ENCODE results near the gene CDH4. TPM values are rescaled to one million over a fixed set of nuclear protein-coding genes. Genes with fewer than 3 reads are reported as not detected.

CDH4 gene
- total and polyA plus RNA-seq, 4 experiments from 2014 or later: 0.39 to 1.1 (median 0.41) TPM; not detected in 1

- Mint-ChIP-seq H3K9me3 (peaks cover 0 to 3% (median 0%) of the 10 kb centered on the region in 8 donors), H3K4me1 (no peaks in the 10 kb centered on the region), H3K27ac (no peak overlapping the region), H3K4me3 (no peak overlapping the region), H3K27me3 (no peaks in the 10 kb centered on the region), H3K36me3 (no peaks in the 10 kb centered on the region)
- intact Hi-C loops (cut with micrococcal nuclease): no loop called here
- H3K36me3 ChIP-seq (ENCODE audit: insufficient read depth, low read length): no peaks in the 10 kb centered on the region
- POLR2A ChIA-PET (ENCODE audit: partially characterized antibody): no interaction called here
- DNase-seq: no peak
- H3K27ac ChIP-seq (ENCODE audit: low read depth, low read length): no peak overlapping the region
- H3K4me1 ChIP-seq (ENCODE audit: insufficient read depth, low read length): no peaks in the 10 kb centered on the region
- no peaks in the 10 kb centered on the region for H3K27me3 ChIP-seq (ENCODE audit: insufficient read depth, low read length)
- CTCF ChIA-PET (ENCODE audit: partially characterized antibody): no interaction called here
- H3K4me3 ChIP-seq (ENCODE audit: low read length in 2 of 2): no peak overlapping the region
- H3K9me3 ChIP-seq (ENCODE audit: control insufficient read depth in 1 of 2, low read length in 2 of 2): no peaks in the 10 kb centered on the region
These were observed 118.8 kb downstream of the CDH4 start for GRCh38 chr20:61370841-61371303.

GRCh38 chr20:61371501-61372136, 119.6 kb downstream of the CDH4 start:
- DNase-seq: no peak
- CTCF ChIA-PET (ENCODE audit: partially characterized antibody): no interaction called here
- H3K9me3 Mint-ChIP-seq: peaks cover 0 to 3% (median 0%) of the 10 kb centered on the region in 8 donors
- no peaks in the 10 kb centered on the region for H3K36me3 ChIP-seq (ENCODE audit: insufficient read depth, low read length)
- H3K4me1 Mint-ChIP-seq: no peaks in the 10 kb centered on the region
- no peaks in the 10 kb centered on the region for H3K36me3 Mint-ChIP-seq
- POLR2A ChIA-PET (ENCODE audit: partially characterized antibody): no interaction called here
- no peak overlapping the region for H3K4me3 Mint-ChIP-seq
- H3K4me1 ChIP-seq (ENCODE audit: insufficient read depth, low read length): no peaks in the 10 kb centered on the region
- H3K27me3 ChIP-seq (ENCODE audit: insufficient read depth, low read length): no peaks in the 10 kb centered on the region
- no peak overlapping the region for H3K27ac ChIP-seq (ENCODE audit: low read depth, low read length)
- H3K4me3 ChIP-seq (ENCODE audit: low read length in 2 of 2): no peak overlapping the region
- no peak overlapping the region for H3K27ac Mint-ChIP-seq
- intact Hi-C loops (cut with micrococcal nuclease): no loop called here
- H3K9me3 ChIP-seq (ENCODE audit: control insufficient read depth in 1 of 2, low read length in 2 of 2): no peaks in the 10 kb centered on the region
- no peaks in the 10 kb centered on the region for H3K27me3 Mint-ChIP-seq

- H3K27ac Mint-ChIP-seq: no peak overlapping the region
- no peaks in the 10 kb centered on the region for H3K4me1 ChIP-seq (ENCODE audit: insufficient read depth, low read length)
- no peak overlapping the region for H3K4me3 ChIP-seq (ENCODE audit: low read length in 2 of 2)
- ChIA-PET CTCF (ENCODE audit: partially characterized antibody) (no interaction called here), POLR2A (ENCODE audit: partially characterized antibody) (no interaction called here)
- H3K9me3 Mint-ChIP-seq: peaks cover 0 to 3% (median 0%) of the 10 kb centered on the region in 8 donors
- no peaks in the 10 kb centered on the region for H3K9me3 ChIP-seq (ENCODE audit: control insufficient read depth in 1 of 2, low read length in 2 of 2)
- no peaks in the 10 kb centered on the region for H3K36me3 ChIP-seq (ENCODE audit: insufficient read depth, low read length)
- no peaks in the 10 kb centered on the region for H3K4me1 Mint-ChIP-seq
- no peaks in the 10 kb centered on the region for H3K36me3 Mint-ChIP-seq
- H3K4me3 Mint-ChIP-seq: no peak overlapping the region
- no peak overlapping the region for H3K27ac ChIP-seq (ENCODE audit: low read depth, low read length)
- no peaks in the 10 kb centered on the region for H3K27me3 Mint-ChIP-seq
- intact Hi-C loops (cut with micrococcal nuclease): no loop called here
- no peaks in the 10 kb centered on the region for H3K27me3 ChIP-seq (ENCODE audit: insufficient read depth, low read length)
- DNase-seq: no peak
These were observed 120.3 kb downstream of the CDH4 start for GRCh38 chr20:61372137-61373054.

- Histone ChIP-seq H3K27ac (ENCODE audit: low read depth, low read length) (no peak overlapping the region), H3K4me3 (ENCODE audit: low read length in 2 of 2) (no peak overlapping the region), H3K9me3 (ENCODE audit: control insufficient read depth in 1 of 2, low read length in 2 of 2) (no peaks in the 10 kb centered on the region), H3K4me1 (ENCODE audit: insufficient read depth, low read length) (no peaks in the 10 kb centered on the region), H3K36me3 (ENCODE audit: insufficient read depth, low read length) (no peaks in the 10 kb centered on the region), H3K27me3 (ENCODE audit: insufficient read depth, low read length) (no peaks in the 10 kb centered on the region)
- POLR2A ChIA-PET (ENCODE audit: partially characterized antibody): no interaction called here
- H3K36me3 Mint-ChIP-seq: no peaks in the 10 kb centered on the region
- intact Hi-C loops (cut with micrococcal nuclease): no loop called here
- no peaks in the 10 kb centered on the region for H3K27me3 Mint-ChIP-seq
- H3K9me3 Mint-ChIP-seq: peaks cover 0 to 3% (median 0%) of the 10 kb centered on the region in 8 donors
- H3K4me3 Mint-ChIP-seq: no peak overlapping the region
- no peaks in the 10 kb centered on the region for H3K4me1 Mint-ChIP-seq
- no peak for DNase-seq
- CTCF ChIA-PET (ENCODE audit: partially characterized antibody): no interaction called here
- no peak overlapping the region for H3K27ac Mint-ChIP-seq
These were observed 121.0 kb downstream of the CDH4 start for GRCh38 chr20:61373055-61373399.

- Histone ChIP-seq H3K9me3 (ENCODE audit: control insufficient read depth in 1 of 2, low read length in 2 of 2) (no peaks in the 10 kb centered on the region), H3K27me3 (ENCODE audit: insufficient read depth, low read length) (no peaks in the 10 kb centered on the region), H3K27ac (ENCODE audit: low read depth, low read length) (no peak overlapping the region), H3K4me3 (ENCODE audit: low read length in 2 of 2) (no peak overlapping the region), H3K4me1 (ENCODE audit: insufficient read depth, low read length) (no peaks in the 10 kb centered on the region), H3K36me3 (ENCODE audit: insufficient read depth, low read length) (no peaks in the 10 kb centered on the region)
- Mint-ChIP-seq H3K4me3 (no peak overlapping the region), H3K36me3 (no peaks in the 10 kb centered on the region), H3K27me3 (no peaks in the 10 kb centered on the region), H3K27ac (no peak overlapping the region), H3K4me1 (no peaks in the 10 kb centered on the region), H3K9me3 (peaks cover 0 to 6% (median 0%) of the 10 kb centered on the region in 8 donors)
- CTCF ChIA-PET (ENCODE audit: partially characterized antibody): no interaction called here
- POLR2A ChIA-PET (ENCODE audit: partially characterized antibody): no interaction called here
- intact Hi-C loops (cut with micrococcal nuclease): no loop called here
- no peak for DNase-seq
These were observed 122.0 kb downstream of the CDH4 start for GRCh38 chr20:61373956-61374545.

- no peaks in the 10 kb centered on the region for H3K4me1 ChIP-seq (ENCODE audit: insufficient read depth, low read length)
- Mint-ChIP-seq H3K4me3 (no peak overlapping the region), H3K4me1 (no peaks in the 10 kb centered on the region), H3K9me3 (peaks cover 0 to 13% (median under 1%) of the 10 kb centered on the region in 8 donors), H3K27me3 (no peaks in the 10 kb centered on the region), H3K27ac (no peak overlapping the region), H3K36me3 (no peaks in the 10 kb centered on the region)
- POLR2A ChIA-PET (ENCODE audit: partially characterized antibody): no interaction called here
- no peaks in the 10 kb centered on the region for H3K27me3 ChIP-seq (ENCODE audit: insufficient read depth, low read length)
- no peaks in the 10 kb centered on the region for H3K36me3 ChIP-seq (ENCODE audit: insufficient read depth, low read length)
- no peak for DNase-seq
- intact Hi-C loops (cut with micrococcal nuclease): no loop called here
- H3K27ac ChIP-seq (ENCODE audit: low read depth, low read length): no peak overlapping the region
- H3K4me3 ChIP-seq (ENCODE audit: low read length in 2 of 2): no peak overlapping the region
- CTCF ChIA-PET (ENCODE audit: partially characterized antibody): no interaction called here
- H3K9me3 ChIP-seq (ENCODE audit: control insufficient read depth in 1 of 2, low read length in 2 of 2): no peaks in the 10 kb centered on the region
These were observed 124.6 kb downstream of the CDH4 start for GRCh38 chr20:61376541-61377240.
